Heart right ventricle (tissue), 16 donors: ENCODE data around the gene TRPM5. TPM values are rescaled to one million over a fixed set of nuclear protein-coding genes. Genes with fewer than 3 reads are reported as not detected.

ENCODE experiments used
- ATAC-seq, 8 donors: fragments of 200-7000 bp; cut with Tn5 transposase; one replicate each; pipeline ENCODE4 v1.9.1; 2020; ENCODE audit warnings: mild to moderate bottlenecking in 8 of 8, moderate library complexity in 8 of 8, moderate number of reproducible peaks in 1 of 8
- DNase-seq, 2 donors: peaks; one replicate each; pipeline ENCODE4 v3.0.0-alpha.2; 2020
- H3K27ac ChIP-seq, 10 donors: fragments of 200-600 bp; sonication (generic) in 2 of 10; one replicate each; pipeline versions ENCODE4 v1.5.0 to v1.8.0; 2020 to 2022; ENCODE audit warnings: mild to moderate bottlenecking in 3 of 10
- H3K27me3 ChIP-seq, 7 donors: fragments of 200-600 bp; one replicate each; pipeline ENCODE4 v1.8.0; 2021 to 2022; ENCODE audit warnings: mild to moderate bottlenecking in 2 of 7
- H3K36me3 ChIP-seq, 9 donors: fragments of 200-600 bp; sonication (generic) in 1 of 9; one replicate each; pipeline versions ENCODE4 v1.5.0 to v1.8.0; 2020 to 2022; ENCODE audit warnings: mild to moderate bottlenecking in 2 of 9
- H3K4me1 ChIP-seq, 9 donors: fragments of 200-600 bp; sonication (generic) in 1 of 9; one replicate each; pipeline versions ENCODE4 v1.5.0 to v1.8.0; 2020 to 2022; ENCODE audit warnings: mild to moderate bottlenecking in 4 of 9
- H3K4me3 ChIP-seq, 10 donors: fragments of 200-600 bp; sonication (generic) in 2 of 10; one replicate each; pipeline versions ENCODE4 v1.5.0 to v1.8.0; 2020 to 2022; ENCODE audit warnings: mild to moderate bottlenecking in 7 of 10, moderate library complexity in 2 of 10
- H3K9me3 ChIP-seq, 11 donors: fragments of 200-600 bp in 10 of 11; sonication (generic) in 2 of 11; one replicate each; pipeline versions ENCODE4 v1.5.0 to v1.8.0; 2013 to 2022; ENCODE audit warnings: mild to moderate bottlenecking in 2 of 11, control low read depth in 1 of 11, moderate library complexity in 1 of 11
- CTCF ChIP-seq, 9 donors: fragments of 200-600 bp; sonication (generic) in 2 of 9; IDR thresholded peaks; one replicate each; pipeline versions ENCODE4 v1.5.0 to v1.8.0; 2021 to 2022; ENCODE audit warnings: antibody characterized with exemption in 9 of 9, mild to moderate bottlenecking in 5 of 9, moderate library complexity in 1 of 9
- WGBS, 2 donors: extraction: QIAGEN DNeasy Blood & Tissue Kit; methylation state at CpG; one replicate each; pipeline ENCODE4 v1.1.7; 2013; ENCODE audit warnings: inconsistent platforms in 1 of 2; 5-methylcytosine and 5-hydroxymethylcytosine counted together
- intact Hi-C, 10 donors: fragments of 100-400 bp; cut with DNase I; formaldehyde crosslinking; loops; one replicate each; pipeline versions ENCODE4 v1.11.1 to v1.14.2; 2022
- polyA plus RNA-seq, 2 donors: library from polyadenylated mRNA; stranded (reverse); fragments of 200-250 nt; gene quantifications; one replicate each; pipeline ENCODE4 v1.2.3, GENCODE V29; 2013
- total RNA-seq, 10 donors: library from RNA; stranded (reverse); fragmentation: NEBNext Ultra II Directional in 3 of 10; extraction: Animal tissue kit (Norgen Biotek cat#: 25700) in 3 of 10; gene quantifications; one replicate each; pipeline versions ENCODE4 v1.2.1 to v1.2.4, GENCODE V29; 2021 to 2023
- donor health status: Arrhythmogenic right ventricular cardiomyopathy.
- donor health status: ischemic (EF 13 %, LVEDD 7.1; RV severe dilation, severe dysfunction).
- donor health status: healthy with polysubstance abuse.
- donor health status: DM: no; HTN: yes; CAD: no.
- donor health status: DM: no; HTN: no; CAD: no.
- donor health status: ischemic (EF 25% LVEDD 6.9; RV normal size, moderate dysfunction).
- donor health status: ischemic (EF 25% LVEDD 5.7; RV mildly dilated, moderate dysfunction).
- donor health status: healthy.
- donor health status: DM: yes; HTN: yes; CAD: no.
- donor health status: Ischemic cardiomyopathy.
- donor health status: ischemic (EF 35%, LVEDD 5.7; RV mildly dilated, moderate dysfunction).
- donor health status: nonischemic (EF 11% LVEDD 7.7; RV severe dilation, severe dysfunction).
- donor health status: DM: yes; HTN: yes; CAD: no.
- donor health status: PGD.
- donor health status: ischemic (EF 29% LVEDD 5.4; RV normal size, mild dysfunction).
- donor health status: nonischemic (EF 23%, LVEDD 6.1; RV moderate dilation, normal function).

TRPM5 gene
- total and polyA plus RNA-seq, 12 donors = not detected

GRCh38 chr11:2395856-2396255 is 48.5 kb downstream of the TRPM5 start:
- Histone ChIP-seq H3K27ac (no peak overlapping the region), H3K36me3 (peaks cover 0 to 82% (median 50%) of the 10 kb centered on the region in 9 donors), H3K27me3 (no peaks in the 10 kb centered on the region), H3K9me3 (no peaks in the 10 kb centered on the region), H3K4me3 (no peak overlapping the region), H3K4me1 (peaks cover 11 to 41% (median 21%) of the 10 kb centered on the region in 9 donors)
- TF ChIP-seq CTCF (IDR thresholded peaks at IDR 0.05) = no peak
- intact Hi-C loops = loop anchor here in 1 of 10 donors (5.0 kb wide), 1 partner anchor 89 kb away; no protein-coding TSS in a partner anchor
- 87 to 90% methylated on average over 17 of the region's 17 CpGs for WGBS, 2 donors
- ATAC-seq (no peak), DNase-seq (no peak)

- whole genome bisulfite sequencing, 2 donors = 86 to 88% methylated on average over 25 to 26 of the region's 26 CpGs
- TF ChIP-seq CTCF (IDR thresholded peaks at IDR 0.05) = no peak
- Histone ChIP-seq H3K27me3 (no peaks in the 10 kb centered on the region), H3K36me3 (peaks cover 0 to 87% (median 50%) of the 10 kb centered on the region in 9 donors), H3K9me3 (no peaks in the 10 kb centered on the region), H3K27ac (no peak overlapping the region), H3K4me3 (no peak overlapping the region), H3K4me1 (peaks cover 14 to 47% (median 27%) of the 10 kb centered on the region in 9 donors)
- ATAC-seq (no peak), DNase-seq (no peak)
- intact Hi-C loops = loop anchor here in 1 of 10 donors (5.0 kb wide), 1 partner anchor 88 kb away; no protein-coding TSS in a partner anchor
These were observed 49.0 kb downstream of the TRPM5 start for GRCh38 chr11:2395211-2395730.

GRCh38 chr11:2394818-2395105 is 49.6 kb downstream of the TRPM5 start:
- no peak overlapping the region for H3K4me3 ChIP-seq
- 87 to 92% methylated on average over 8 of the region's 8 CpGs for WGBS, 2 donors
- peaks cover 0 to 92% (median 50%) of the 10 kb centered on the region in 9 donors for H3K36me3 ChIP-seq
- H3K4me1 ChIP-seq = peaks cover 19 to 50% (median 31%) of the 10 kb centered on the region in 9 donors
- H3K9me3 ChIP-seq = no peaks in the 10 kb centered on the region
- no peaks in the 10 kb centered on the region for H3K27me3 ChIP-seq
- no peak for ATAC-seq
- no peak for TF ChIP-seq CTCF (IDR thresholded peaks at IDR 0.05)
- DNase-seq = no peak
- H3K27ac ChIP-seq = no peak overlapping the region
- intact Hi-C loops = loop anchor here in 2 of 10 donors (5.0 kb wide), 2 partner anchors 82 to 87 kb away; no protein-coding TSS in a partner anchor

Other genes with a start within 250 kb of the TRPM5 start
- gene ASCL2, start 173.9 kb downstream of the TRPM5 start, total RNA-seq = 1 to 10 TPM in 1 of 10 donors, under 1 TPM in 5, not detected in 4; 0.15 to 2.7 (median 0.29) TPM
- under 1 TPM; 0.16 to 0.22 TPM for gene ASCL2, start 173.9 kb downstream of the TRPM5 start, polyA plus RNA-seq
- 10 to 100 TPM; 15.1 to 56.2 (median 31.1) TPM for gene C11orf21, start 142.6 kb downstream of the TRPM5 start, total RNA-seq
- gene C11orf21, start 142.6 kb downstream of the TRPM5 start, polyA plus RNA-seq = 10 to 100 TPM in 1 of 2 donors, 1 to 10 TPM in 1; 2.6 to 73.4 TPM
- gene TSPAN32, start 142.5 kb downstream of the TRPM5 start, total RNA-seq = 10 to 100 TPM; 16.0 to 26.9 (median 23.3) TPM
- gene TSPAN32, start 142.5 kb downstream of the TRPM5 start, polyA plus RNA-seq = 10 to 100 TPM in 1 of 2 donors, 1 to 10 TPM in 1; 2.3 to 47.5 TPM
- 100 to 1,000 TPM; 461 to 959 (median 513) TPM for gene CD81, start 67.2 kb downstream of the TRPM5 start, total RNA-seq
- gene CD81, start 67.2 kb downstream of the TRPM5 start, polyA plus RNA-seq = 100 to 1,000 TPM; 346 to 588 TPM
- 10 to 100 TPM; 22.0 to 46.4 (median 29.2) TPM for gene TSSC4, start 43.8 kb downstream of the TRPM5 start, total RNA-seq
- gene TSSC4, start 43.8 kb downstream of the TRPM5 start, polyA plus RNA-seq = 10 to 100 TPM; 56.0 to 72.3 TPM
- gene KCNQ1, start 494 bp upstream of the TRPM5 start, total RNA-seq = 10 to 100 TPM; 28.9 to 48.2 (median 36.4) TPM
- gene KCNQ1, start 494 bp upstream of the TRPM5 start, polyA plus RNA-seq = 10 to 100 TPM; 19.9 to 27.6 TPM